ENCODE measurements around the gene HMGN1.

HMGN1 gene

GRCh38 chr21:39366563-39366962, 17.7 kb upstream of the HMGN1 start:
- DNase-seq, result no peak

GRCh38 chr21:39364949-39365348, 16.1 kb upstream of the HMGN1 start:
- no peak for DNase-seq

- DNase-seq, result no peak
These were observed 15.0 kb upstream of the HMGN1 start for GRCh38 chr21:39363607-39364555.

GRCh38 chr21:39362733-39363132, 13.8 kb upstream of the HMGN1 start:
- no peak for DNase-seq

GRCh38 chr21:39359382-39359781, 10.5 kb upstream of the HMGN1 start:
- DNase-seq, result no peak

- DNase-seq, result no peak
These were observed 4.4 kb upstream of the HMGN1 start for GRCh38 chr21:39353295-39353694.

GRCh38 chr21:39350094-39351005, 1.5 kb upstream of the HMGN1 start:
- no peak for DNase-seq

- peak; percentile 98 for DNase-seq
These were observed 564 bp upstream of the HMGN1 start for GRCh38 chr21:39349211-39350093.

GRCh38 chr21:39348040-39348354, 891 bp downstream of the HMGN1 start:
- no peak for DNase-seq

- no peak for DNase-seq
These were observed 1.4 kb downstream of the HMGN1 start for GRCh38 chr21:39347537-39347936.

- no peak for DNase-seq
These were observed 2.1 kb downstream of the HMGN1 start for GRCh38 chr21:39346671-39347331.

GRCh38 chr21:39346206-39346605, 2.7 kb downstream of the HMGN1 start:
- no peak for DNase-seq

- no peak for DNase-seq
These were observed 3.4 kb downstream of the HMGN1 start for GRCh38 chr21:39345440-39345839.

GRCh38 chr21:39344848-39345247, 4.0 kb downstream of the HMGN1 start:
- DNase-seq, result no peak

- no peak for DNase-seq
These were observed 7.5 kb downstream of the HMGN1 start for GRCh38 chr21:39341249-39341923.

- DNase-seq, result no peak
These were observed 8.2 kb downstream of the HMGN1 start for GRCh38 chr21:39340687-39341086.

- DNase-seq, result no peak
These were observed 9.7 kb downstream of the HMGN1 start for GRCh38 chr21:39339231-39339630.

- no peak for DNase-seq
These were observed 12.4 kb downstream of the HMGN1 start for GRCh38 chr21:39336457-39337008.

- DNase-seq, result no peak
These were observed 14.3 kb downstream of the HMGN1 start for GRCh38 chr21:39334611-39335010.

- DNase-seq, result no peak
These were observed 16.7 kb downstream of the HMGN1 start for GRCh38 chr21:39332175-39332574.

- no peak for DNase-seq
These were observed 18.9 kb downstream of the HMGN1 start for GRCh38 chr21:39330001-39330400.

All from DMS53 (cell line).